DMS53 treated with DMSO at 0.1 percent for 48 hours (cell line): ENCODE data around the gene SLC26A9.

Source experiments
- DNase-seq: peaks from one replicate; lab custom pipeline; 2025; ENCODE audit not compliant: unreplicated experiment; lab: John Stamatoyannopoulos, UW

SLC26A9 gene, protein sequence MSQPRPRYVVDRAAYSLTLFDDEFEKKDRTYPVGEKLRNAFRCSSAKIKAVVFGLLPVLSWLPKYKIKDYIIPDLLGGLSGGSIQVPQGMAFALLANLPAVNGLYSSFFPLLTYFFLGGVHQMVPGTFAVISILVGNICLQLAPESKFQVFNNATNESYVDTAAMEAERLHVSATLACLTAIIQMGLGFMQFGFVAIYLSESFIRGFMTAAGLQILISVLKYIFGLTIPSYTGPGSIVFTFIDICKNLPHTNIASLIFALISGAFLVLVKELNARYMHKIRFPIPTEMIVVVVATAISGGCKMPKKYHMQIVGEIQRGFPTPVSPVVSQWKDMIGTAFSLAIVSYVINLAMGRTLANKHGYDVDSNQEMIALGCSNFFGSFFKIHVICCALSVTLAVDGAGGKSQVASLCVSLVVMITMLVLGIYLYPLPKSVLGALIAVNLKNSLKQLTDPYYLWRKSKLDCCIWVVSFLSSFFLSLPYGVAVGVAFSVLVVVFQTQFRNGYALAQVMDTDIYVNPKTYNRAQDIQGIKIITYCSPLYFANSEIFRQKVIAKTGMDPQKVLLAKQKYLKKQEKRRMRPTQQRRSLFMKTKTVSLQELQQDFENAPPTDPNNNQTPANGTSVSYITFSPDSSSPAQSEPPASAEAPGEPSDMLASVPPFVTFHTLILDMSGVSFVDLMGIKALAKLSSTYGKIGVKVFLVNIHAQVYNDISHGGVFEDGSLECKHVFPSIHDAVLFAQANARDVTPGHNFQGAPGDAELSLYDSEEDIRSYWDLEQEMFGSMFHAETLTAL

DNA sequence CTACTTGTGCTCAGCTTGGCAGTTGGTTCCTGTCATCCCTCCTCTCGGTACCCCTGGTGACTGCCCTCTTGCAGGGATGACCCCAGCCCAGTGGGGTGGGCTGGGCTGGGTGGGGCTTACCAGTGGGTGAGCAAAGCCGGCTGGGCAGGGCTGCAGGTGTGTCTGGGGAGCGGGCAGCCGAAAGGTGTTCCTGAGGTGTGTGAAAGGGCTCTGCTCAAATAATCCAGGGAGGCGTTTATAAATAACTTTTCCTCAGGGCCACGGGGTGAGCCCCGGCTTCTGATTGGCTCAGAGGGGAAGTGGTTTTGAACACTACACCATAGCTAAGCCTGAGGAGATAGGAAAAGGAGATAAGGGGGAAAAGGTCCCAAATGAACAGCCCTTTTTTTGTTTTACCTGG is at the start of gene SLC26A9:
SLC26A9 (minus strand) TSS at position 212 of the 400 bp plus-strand sequence. CDS start 7,636 bp downstream, outside the sequence.
- no peak for DNase-seq

DNA sequence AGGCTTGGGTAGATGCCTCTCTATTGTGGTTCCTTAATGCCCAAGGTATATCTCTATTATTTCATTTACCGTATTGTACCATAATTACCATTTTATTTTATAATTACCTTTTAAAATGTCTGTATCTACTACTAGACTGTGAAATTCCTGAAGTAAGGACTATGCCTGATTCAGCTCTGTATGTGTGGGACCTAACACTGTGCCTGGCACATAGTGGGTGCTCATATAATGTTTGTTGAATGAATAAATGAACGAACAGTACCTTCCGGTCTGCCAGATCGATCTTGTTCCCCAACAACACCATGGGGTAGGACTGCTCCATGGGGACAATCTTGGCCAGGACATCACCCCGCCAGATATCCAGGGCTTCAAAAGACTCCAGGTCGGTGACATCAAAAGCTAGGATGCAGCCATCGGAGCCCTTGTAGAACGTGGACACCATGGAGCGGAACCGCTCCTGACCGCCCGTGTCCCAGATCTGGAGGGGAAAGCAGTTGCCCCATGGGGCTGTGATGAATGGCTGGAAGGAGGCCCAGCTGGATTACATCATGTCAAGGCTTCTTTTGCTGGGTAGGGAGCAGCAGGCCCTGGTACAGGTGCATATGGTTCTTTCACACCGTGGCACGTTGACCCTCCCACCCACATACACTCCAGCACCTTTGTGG is 49.1 kb upstream of the SLC26A9 start:
- no peak for DNase-seq

DNA sequence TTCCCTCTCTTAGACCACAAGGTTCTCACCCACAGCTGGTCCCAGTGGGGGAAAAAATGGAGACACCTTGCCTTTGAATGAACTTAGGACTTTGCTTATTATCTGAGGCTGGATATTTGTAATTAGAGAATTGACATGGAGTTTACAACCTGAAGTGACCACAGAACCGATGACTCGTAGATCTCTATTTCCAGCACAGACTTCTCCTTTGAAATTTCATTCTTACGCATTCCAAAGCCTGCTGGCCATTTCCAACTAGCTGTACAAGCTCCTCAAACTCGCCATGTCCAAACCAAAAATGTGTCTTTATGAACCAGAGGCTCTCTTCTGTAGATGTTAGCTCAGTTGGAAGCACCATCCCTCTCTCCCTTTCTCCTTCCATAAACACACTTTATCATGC is 48.0 kb upstream of the SLC26A9 start:
- DNase-seq = no peak

GRCh38 chr1:205990226-205990625 is 47.0 kb upstream of the SLC26A9 start:
- no peak for DNase-seq

GRCh38 chr1:205989786-205990185 is 46.5 kb upstream of the SLC26A9 start:
- DNase-seq = no peak

DNA sequence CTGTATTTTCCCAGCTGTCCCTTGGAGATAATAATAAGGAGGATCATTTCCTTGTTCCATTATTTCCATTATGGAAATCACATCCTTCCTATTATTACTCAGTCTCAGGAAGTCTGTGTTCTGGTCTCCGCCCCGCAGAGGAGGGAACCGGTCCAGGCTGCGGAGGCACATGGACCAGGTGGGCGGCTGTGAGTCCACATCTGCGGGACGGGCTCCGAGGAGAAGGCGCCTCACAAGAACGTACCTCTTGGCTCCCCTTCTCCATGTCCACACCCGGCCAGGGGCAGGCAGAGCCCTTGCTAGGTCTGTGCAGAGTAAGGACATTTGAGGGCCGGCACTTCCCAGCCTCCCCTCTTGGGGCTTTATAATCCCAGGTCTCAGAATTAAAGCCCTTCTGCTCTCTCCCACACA is 45.3 kb upstream of the SLC26A9 start:
- no peak for DNase-seq

DNA sequence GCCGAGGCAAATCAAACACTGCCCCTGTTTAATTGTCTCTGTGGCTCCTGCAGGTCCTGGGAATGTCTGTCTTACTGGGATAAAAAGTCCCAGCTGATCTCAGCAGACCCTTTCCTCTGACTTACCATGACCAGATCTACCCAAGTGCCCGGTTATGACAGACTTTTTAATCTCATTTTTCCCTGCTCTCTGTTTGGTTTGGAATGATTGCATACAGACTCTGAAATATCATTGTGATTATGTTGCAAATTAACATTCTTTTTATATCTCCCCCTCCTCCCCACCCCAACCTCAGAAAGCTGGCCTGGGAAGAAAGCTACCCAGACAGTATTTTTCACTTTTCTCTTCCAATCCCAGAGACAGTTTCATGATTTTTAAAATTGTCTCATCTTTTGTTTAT is 43.6 kb upstream of the SLC26A9 start:
- DNase-seq = no peak

- DNase-seq = no peak
Observed at GRCh38 chr1:205986292-205986691, 43.0 kb upstream of the SLC26A9 start.

DNA sequence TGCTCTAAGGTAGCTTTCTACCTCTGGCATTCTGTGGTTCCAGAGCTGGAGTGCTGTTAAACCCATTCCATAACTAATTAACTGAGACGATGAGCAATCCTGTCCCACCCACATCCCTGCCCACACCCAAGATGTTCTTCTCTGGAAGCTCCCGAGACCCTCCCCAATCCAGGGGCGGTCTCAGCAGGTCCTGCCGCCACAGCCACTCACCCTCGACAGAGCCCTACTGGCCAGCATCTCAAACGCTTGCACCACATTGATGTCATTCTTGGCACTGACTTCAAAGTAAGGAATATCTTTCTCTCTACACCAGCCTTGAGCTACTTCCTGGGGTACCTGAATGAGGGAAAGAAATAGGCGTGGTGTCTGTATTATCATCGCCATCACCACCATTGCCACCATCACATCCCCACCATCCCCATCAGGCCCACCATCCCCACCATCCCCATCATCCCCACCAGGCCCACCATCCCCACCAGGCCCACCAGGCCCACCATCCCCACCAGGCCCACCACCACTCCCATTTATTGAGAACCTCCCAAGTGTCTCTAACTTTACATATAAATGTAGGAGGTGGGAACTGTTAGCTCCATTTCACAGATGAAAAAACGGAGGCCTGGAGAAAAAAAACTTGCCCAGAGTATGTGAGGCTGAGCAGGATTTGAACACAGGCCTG is 42.2 kb upstream of the SLC26A9 start:
- DNase-seq = no peak

DNA sequence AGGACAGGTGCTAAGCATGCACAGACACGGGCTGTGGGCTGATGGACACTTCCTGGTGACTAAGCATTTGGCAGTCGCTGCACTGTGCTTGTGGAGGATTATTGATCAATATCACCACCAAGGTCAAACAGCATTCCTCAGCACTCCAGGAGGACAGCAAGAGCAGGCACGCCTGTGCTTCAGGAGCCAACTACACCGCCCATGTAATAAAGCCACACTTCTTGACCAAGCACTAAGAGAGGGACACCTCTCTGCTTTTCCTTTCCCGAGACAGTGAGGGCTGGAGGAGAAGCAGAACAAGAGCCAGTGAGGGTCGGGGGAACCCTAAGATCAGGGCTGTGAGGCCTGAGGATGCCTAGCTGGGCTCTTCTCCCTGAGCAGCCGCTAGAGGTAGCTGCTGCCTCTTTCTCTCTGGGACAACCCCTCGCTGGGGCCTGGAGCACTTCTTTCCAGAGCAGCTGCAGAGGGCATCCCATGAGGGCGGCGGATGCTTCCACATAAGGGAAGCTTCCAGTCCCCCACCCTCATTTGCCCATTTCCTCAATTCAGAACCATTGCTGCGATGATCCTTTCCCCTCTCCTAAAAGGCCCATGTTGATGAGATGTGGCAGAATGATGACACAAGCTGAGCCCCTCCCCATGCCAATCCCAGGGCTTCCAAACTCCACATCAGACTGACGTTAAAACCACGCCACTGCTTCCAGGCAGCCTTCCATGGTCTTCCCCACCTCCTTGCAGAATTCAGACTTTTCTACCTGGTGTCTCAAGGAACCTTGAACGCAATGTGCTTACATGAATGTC is 40.9 kb upstream of the SLC26A9 start:
- peak; percentile 47 for DNase-seq

DNA sequence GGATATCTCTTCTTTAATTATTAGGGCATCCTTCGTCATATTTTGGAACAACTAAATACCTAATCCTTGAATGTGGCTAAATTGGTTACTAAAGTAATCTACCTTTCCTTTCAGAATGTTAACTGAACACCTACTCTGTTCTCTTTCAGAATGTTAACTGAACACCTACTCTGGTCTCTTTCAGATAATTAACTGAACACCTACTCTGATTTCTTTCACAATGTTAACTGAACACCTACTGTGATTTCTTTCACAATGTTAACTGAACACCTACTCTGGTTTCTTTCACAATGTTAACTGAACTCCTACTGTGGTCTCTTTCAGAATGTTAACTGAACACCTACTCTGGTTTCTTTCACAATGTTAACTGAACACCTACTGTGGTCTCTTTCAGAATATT is 38.0 kb upstream of the SLC26A9 start:
- no peak for DNase-seq

- no peak for DNase-seq
Observed at GRCh38 chr1:205980237-205980870, 37.1 kb upstream of the SLC26A9 start.

DNA sequence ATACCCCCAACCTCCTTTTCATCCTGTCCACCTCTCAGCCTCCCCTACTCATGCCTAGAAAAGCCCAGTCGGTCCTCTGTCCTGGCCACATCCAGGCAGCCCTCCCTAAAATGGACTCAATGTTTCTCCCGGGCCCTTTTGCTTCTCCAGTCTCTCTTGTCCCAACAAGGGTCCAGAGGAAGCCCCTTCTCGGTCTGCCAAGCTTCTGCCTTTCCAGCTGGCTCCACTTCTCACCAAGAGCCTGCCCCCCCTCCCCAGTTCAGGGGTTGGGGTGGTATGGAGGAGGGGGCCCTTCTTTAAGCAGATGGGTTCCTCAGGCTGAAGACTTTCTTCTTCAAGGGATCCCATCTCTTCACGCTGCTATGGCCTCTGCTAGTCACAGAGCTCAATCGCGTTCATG is 36.0 kb upstream of the SLC26A9 start:
- DNase-seq = no peak

DNA sequence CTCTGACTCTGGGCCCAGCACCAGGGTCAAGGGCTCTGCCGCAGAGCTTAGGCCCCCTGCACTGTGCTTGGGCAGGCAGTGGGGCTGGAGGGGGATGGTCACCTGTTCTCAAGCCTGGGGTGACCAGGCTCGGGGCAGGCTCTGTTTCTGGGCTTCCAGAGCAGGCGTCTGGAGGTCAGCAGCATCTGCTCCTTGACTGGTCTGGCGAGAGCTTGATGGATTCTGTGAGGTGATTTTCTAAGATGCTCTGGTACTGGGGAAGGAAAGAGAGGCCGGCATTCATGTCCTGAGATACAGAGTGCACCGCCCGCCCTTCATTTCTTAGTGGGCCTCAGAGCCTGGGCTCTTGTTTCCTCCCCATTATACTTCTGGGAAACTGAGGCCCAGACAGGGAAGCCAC is 35.4 kb upstream of the SLC26A9 start:
- DNase-seq = no peak

DNA sequence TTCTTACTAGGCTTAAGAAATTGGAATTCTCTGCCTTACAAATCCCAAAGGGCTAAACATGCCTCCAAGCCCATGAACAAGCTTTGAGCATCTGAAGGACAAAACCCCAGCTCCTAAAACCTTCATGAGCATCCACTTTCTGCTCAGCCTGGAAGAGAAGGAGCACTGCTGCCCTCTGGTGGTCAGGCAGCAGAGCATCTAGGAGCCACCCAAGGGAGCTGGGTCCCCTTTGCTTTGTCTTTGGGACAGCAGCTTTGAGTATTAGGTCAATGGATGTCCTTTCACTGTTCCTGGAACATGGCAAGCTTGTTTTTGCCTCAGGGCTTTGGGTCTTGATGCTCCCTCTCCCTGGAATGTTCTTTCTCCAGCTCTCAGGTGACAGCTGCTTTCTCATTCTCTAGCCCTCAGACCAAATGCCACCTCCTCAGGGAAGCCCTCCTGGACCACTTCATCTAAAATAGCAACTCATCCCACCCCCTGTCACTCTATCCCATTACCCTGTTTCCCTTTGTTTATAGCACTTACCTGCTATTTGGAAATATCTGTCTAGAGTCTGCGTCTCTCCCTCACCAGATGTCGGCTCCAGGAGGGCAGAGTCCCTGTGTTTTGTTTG is 34.3 kb upstream of the SLC26A9 start:
- peak; percentile 94 for DNase-seq

DNA sequence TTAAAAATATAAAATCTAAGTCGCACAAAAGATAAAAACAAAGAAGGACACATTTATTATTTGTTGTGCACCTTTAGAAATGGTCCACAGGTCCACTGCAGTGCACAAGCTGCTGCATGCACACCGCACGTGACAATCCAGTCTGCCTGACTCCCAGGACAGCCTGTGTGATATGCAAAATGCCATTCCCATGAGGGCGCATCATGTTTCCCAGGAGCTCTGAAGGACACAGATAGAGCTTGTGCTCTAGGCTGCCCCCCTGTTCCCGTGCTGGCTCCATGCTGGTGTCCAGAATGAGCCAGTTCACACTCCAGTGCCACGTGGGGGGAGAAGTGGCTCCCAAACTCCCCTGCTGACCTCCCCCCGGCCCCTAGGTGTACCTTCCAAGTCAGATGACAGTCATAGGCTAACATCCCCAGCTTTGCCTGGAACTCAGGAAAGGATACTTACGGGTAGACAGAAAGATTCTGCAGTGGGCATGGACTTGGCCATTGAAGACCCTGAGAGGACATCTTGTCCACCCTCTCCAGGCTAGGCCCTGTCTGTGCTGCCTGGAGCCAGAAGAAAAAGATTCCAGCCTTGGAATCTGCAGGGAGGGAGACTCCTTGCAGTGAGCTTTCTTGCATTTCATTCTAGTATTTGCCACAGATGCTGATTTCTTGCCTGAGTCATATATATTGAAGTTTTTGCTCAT is 33.6 kb upstream of the SLC26A9 start:
- DNase-seq = no peak

DNA sequence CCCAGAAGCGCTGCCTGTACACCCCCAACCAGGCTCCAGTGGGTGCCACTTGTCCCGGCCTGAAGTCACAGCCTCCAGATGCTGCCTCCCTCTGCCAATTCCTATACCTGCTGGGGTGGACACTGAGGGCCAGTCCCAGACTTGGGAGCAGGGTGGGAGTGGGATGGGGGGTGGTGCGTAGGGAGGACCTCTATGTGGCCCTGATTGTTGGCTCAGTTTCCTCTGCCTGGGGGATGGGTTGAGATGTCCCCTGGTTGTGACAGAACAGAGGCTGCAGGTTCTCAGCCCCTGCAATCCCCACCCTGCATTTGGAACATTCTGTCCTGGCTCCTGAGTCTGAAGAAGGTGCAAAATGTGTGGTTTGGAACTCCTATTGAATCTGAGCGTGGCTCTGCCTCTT is 32.8 kb upstream of the SLC26A9 start:
- no peak for DNase-seq

DNA sequence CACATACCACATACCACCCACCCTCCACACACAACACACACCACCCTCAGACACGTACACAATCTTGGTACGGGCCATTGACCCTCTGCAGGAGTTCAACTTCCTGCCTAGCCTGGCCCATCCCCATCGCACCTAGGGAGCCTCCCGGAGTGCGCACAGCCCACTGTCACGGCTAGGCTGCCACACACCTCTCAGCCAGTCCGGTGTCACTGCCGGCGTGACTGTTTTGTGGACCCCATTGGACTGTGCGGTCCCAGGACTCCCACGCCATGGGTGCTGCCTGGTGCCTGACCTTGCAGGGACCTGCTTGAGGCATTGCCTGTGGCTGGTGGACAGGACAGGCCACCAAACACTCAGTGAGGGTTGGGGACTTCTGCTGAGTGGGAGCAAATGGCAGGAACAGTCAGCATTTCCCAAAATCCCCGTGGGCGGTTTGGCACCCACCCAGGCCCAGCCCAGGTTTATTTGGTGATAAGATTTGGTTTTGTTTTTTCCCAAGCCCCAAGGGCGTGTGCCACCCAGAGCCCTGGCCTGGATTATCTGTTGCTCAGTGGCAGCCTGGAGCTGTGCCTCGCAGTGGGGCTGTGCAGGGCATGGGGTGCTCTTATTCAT is 32.2 kb upstream of the SLC26A9 start:
- DNase-seq = no peak
